ENCODE results near the gene LYZL6.

LYZL6 gene

DNA sequence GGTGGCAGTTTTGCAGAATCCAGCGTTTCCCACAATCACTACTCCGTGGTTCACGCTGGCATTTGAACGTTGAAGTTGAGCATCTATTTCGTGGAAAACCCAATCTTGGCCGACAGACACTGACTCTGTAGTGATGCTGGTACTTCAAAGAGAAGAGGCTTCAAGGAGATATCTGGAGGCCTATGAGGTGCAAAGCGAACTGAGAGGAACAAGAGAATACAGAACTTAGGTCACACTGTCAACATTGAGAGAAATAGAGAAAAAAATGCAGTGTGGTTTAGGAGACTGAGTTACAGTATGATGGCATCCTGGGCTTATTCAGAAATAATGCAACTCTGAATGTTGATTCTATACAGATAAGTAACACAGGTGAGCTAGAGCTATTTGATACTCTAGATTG lies 21.8 kb upstream of the LYZL6 start:
- TF ChIP-seq SPI1 (IDR thresholded peaks at IDR 0.05; ENCODE audit: borderline replicate concordance, low read depth): no peak
- TF ChIP-seq REST (IDR thresholded peaks at IDR 0.05; ENCODE audit: insufficient replicate concordance, low read depth): no peak
- TF ChIP-seq CTCF (IDR thresholded peaks at IDR 0.05; ENCODE audit: insufficient read depth, low read length): no peak
- no peak for TF ChIP-seq POLR2AphosphoS5 (IDR thresholded peaks at IDR 0.05; ENCODE audit: low read depth)
- no peak for TF ChIP-seq GABPA (IDR thresholded peaks at IDR 0.05; ENCODE audit: low read depth)
- H3K4me3 ChIP-seq (replicated peaks; ENCODE audit: insufficient read depth, low read length): no peak overlapping the region
- H3K27ac ChIP-seq (replicated peaks): no peak overlapping the region
- no peaks in the 10 kb centered on the region for H3K27me3 ChIP-seq (ENCODE audit: insufficient read depth, poor library complexity, severe bottlenecking)
- DNase-seq (ENCODE audit: low read depth in 1 of 2, low spot score in 1 of 2): no peak

DNA sequence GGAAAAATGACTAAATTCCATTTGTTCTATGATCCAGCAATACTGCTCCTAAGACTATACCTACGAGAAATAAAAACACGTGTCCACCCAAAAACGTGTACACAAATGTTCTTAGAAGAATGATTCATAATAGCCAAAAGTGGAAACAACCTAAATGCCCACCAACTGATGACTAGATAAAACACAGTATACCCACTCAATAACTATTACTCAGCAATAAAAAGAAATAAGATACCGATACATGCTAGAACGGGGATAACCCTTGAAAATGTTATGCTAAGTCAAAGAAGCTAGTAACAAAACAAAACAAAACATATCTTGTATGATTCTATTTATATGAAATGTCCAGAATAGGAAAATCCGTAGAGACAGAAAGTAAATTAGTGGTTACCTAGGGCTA lies 20.1 kb upstream of the LYZL6 start:
- DNase-seq (ENCODE audit: low read depth in 1 of 2, low spot score in 1 of 2): no peak
- Histone ChIP-seq H3K27me3 (ENCODE audit: insufficient read depth, poor library complexity, severe bottlenecking) (no peaks in the 10 kb centered on the region), H3K27ac (replicated peaks) (no peak overlapping the region), H3K4me3 (replicated peaks; ENCODE audit: insufficient read depth, low read length) (no peak overlapping the region)
- TF ChIP-seq SPI1 (IDR thresholded peaks at IDR 0.05; ENCODE audit: borderline replicate concordance, low read depth) (no peak), CTCF (IDR thresholded peaks at IDR 0.05; ENCODE audit: insufficient read depth, low read length) (no peak), POLR2AphosphoS5 (IDR thresholded peaks at IDR 0.05; ENCODE audit: low read depth) (no peak), REST (IDR thresholded peaks at IDR 0.05; ENCODE audit: insufficient replicate concordance, low read depth) (no peak), GABPA (IDR thresholded peaks at IDR 0.05; ENCODE audit: low read depth) (no peak)

- TF ChIP-seq GABPA (IDR thresholded peaks at IDR 0.05; ENCODE audit: low read depth) (no peak), POLR2AphosphoS5 (IDR thresholded peaks at IDR 0.05; ENCODE audit: low read depth) (no peak), CTCF (IDR thresholded peaks at IDR 0.05; ENCODE audit: insufficient read depth, low read length) (no peak), SPI1 (IDR thresholded peaks at IDR 0.05; ENCODE audit: borderline replicate concordance, low read depth) (no peak), REST (IDR thresholded peaks at IDR 0.05; ENCODE audit: insufficient replicate concordance, low read depth) (no peak)
- no peak for DNase-seq (ENCODE audit: low read depth in 1 of 2, low spot score in 1 of 2)
- H3K27ac ChIP-seq (replicated peaks): no peak overlapping the region
- H3K4me3 ChIP-seq (replicated peaks; ENCODE audit: insufficient read depth, low read length): no peak overlapping the region
- no peaks in the 10 kb centered on the region for H3K27me3 ChIP-seq (ENCODE audit: insufficient read depth, poor library complexity, severe bottlenecking)
Measured at GRCh38 chr17:35953720-35954119, 10.2 kb upstream of the LYZL6 start.
